SIG-M5 treated with dmso at 0.1 percent for 504 hours (cell line): ENCODE results near the gene RPS6KA2.
"Not testable (repeated sequence)": the region's sequence is repeated elsewhere in the genome, so short reads cannot be mapped to it uniquely, and the experiment has no call there.

ENCODE experiments used
- DNase-seq: peaks from one replicate; lab custom pipeline; 2025; ENCODE audit not compliant: unreplicated experiment; lab: John Stamatoyannopoulos, UW

The RPS6KA2 gene

DNA sequence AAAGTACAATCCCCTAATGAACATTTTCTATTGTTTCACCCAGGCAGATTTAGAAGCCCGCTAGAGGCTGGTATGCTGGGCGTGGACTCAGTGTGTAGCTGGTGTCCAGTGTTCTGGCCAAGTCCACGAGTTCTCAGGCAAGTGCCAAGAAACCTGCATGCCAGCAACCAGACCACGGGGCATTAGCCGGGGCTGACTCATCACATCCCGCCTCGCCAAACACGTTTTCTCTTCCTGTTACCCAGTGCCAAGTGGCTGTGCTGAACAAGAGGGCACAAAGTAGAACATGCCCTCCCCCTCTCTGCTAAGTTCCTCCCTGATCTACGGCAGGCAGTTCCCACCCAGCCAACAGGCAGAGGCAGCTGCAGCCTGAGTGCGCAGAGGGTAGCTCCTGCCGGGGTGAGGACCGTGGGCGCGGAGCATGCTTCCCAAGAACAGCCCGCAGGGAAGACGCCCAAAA, 70.2 kb downstream of the RPS6KA2 start:
- no peak for DNase-seq

DNA sequence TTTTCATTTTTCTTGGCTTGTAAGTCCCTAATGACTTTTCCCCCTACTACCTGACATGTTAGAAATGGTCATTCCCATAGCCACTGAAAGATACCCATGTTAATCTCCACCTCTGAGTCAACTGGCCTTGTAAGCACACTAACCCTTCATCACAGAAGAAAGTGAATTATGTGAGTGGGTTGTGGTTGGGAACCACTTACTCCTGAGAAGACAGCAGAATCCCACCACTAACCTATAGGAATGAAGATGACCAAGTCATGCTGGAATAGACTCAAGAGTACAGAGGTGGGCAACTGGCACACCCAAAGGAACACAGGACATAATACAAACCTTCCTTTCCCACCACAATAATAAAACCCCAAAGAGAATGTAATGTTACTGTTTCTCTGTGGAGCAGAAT, 70.7 kb downstream of the RPS6KA2 start:
- no peak for DNase-seq

DNA sequence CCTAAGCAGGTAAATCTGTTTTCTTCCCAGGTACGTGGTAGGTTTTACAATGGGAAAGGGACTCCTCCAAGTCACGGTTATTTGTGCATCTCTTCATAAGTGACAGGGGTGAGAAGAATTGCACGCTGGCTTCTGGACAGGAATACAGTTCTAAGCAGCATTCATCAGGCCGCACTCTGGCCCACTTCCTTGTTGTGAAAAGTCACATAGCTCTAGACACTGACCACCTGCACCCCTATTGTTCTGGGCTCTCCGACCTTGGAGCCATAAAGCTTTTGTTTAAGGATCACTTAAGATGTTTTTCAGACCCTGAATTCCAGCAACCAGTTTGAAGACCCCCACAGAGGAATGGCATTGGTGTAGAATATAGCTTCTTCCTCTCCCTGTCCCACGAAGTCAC, 72.0 kb downstream of the RPS6KA2 start:
- no peak for DNase-seq

DNA sequence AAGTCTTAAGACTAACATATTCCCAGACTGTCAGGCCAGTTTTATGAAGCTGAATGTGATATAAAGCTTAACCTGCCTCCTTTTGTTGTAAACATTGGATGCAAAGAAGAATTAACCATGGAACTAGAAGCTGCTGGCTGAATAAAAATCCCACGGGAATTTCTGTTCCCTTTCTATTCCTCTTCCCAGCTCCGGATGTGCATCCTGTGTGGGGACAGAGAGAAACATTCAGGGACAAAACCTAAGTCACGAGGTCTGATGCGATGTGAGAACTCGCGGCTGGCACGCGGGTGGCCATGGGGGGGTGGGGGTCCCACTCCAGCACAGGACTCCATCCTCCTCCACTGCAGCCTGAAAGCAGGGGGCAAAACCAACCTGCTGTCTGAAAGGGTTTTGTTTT, 72.7 kb downstream of the RPS6KA2 start:
- DNase-seq: no peak

DNA sequence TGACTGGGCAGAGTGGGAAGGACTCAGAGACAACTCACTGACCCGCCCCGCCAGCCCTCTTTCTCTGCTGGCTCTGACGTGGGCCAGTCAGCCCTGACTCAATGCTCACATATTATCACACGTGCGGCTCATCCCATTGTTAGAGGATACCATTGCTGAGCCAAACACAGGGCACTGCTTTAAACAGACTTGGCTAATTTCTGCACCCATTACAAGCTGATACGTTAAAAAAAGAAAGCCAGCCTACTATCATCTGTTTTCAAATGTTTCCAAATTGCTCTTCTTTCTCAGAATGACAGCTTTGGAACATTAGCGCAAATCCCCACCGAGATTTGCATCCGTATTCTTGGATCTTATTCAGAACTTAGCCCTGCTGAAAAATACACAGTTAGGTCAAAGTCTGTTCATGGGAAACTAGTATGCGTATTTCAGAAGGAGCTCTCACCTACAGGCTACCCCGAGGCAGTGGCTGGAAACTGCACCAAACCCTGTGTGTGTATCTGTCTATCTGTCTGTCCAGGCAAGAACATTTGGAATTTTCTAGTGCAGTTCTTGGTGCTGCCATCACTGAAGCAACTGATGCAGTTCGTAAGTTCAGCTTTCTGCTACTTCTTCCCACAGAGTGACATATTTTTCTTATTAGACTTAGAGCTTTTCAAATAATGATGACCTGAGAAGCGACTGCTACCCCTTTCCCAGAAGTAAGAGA, 73.3 kb downstream of the RPS6KA2 start:
- no peak for DNase-seq

DNA sequence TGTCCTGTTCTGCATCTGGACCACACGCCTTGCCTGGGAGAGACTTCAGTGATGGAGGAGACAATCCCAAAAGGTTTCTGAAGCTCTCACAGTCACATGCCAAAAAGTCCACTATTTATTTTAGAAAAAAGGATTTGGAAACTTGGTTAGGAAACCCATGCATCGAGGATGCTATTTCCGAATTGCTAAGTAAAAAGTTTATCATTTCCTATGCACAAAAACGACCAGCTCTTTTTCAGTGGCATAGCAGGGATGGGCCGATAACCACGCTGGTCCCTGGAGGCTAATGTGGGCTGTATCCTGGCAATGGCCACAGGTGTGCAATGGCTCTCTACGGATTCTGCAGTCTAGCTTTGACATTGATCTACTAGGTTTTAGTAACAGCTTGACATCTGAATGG, 74.5 kb downstream of the RPS6KA2 start:
- no peak for DNase-seq

GRCh38 chr6:166551754-166552495, 75.1 kb downstream of the RPS6KA2 start:
- DNase-seq: no peak

DNA sequence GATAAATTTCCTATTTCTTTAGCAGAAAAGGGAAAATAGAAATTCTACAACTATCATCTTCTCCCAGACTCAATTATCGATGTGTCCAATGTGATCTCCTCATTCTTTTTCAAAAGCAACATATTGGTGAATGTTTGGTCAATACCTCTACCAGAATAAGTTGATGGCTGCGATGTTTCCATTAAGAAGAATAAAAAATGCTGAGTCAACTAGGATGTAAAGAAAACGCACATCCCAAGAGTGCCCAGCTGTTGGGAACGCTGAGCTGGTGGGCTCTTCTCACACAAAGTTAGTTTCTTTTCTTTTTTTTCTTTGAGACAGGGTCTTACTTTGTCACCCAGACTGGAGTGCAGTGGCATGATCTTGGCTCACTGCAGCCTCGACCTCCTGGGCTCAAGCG, 80.4 kb downstream of the RPS6KA2 start:
- DNase-seq: no peak

- no peak for DNase-seq
Observed at GRCh38 chr6:166545156-166546034, 81.7 kb downstream of the RPS6KA2 start.

GRCh38 chr6:166544296-166544605, 82.8 kb downstream of the RPS6KA2 start:
- no peak for DNase-seq

GRCh38 chr6:166543603-166544295, 83.3 kb downstream of the RPS6KA2 start:
- no peak for DNase-seq

DNA sequence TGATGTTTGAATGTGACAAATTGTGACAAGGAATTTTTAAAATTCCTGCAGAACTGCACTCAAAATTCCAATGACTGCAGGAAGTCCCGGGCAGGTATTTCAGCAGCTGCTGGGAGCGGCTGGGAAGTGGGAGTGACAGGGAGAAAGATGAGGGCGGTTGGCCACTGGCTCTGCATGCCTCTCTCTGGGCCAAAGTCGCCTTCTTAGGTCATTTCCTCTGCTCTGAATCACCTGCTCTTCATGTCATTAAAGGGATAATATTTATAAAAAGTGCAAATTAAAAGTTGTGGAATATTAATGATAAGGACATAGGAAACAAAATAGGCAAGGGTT, 84.5 kb downstream of the RPS6KA2 start:
- DNase-seq: no peak

GRCh38 chr6:166541876-166542579, 85.0 kb downstream of the RPS6KA2 start:
- no peak for DNase-seq

DNA sequence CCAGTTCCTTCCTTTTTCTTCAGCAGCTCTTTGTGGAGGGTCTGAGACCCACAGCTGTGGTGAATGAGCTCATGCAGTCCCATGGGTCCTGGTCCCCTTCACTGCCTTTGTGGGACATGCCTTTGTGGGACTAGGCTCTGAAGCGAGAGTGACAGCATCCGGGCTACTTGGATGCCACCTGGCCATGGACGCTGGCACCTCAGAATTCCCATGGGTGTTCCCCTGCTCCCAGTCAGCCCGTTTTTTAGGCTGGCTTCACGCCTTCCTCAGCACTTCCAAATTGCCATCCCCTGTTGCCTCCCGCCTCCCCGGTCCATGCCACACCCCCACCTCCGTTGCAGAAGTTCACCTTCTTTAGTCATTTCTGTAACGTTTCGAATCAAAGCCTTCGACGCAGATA, 85.7 kb downstream of the RPS6KA2 start:
- DNase-seq: no peak

DNA sequence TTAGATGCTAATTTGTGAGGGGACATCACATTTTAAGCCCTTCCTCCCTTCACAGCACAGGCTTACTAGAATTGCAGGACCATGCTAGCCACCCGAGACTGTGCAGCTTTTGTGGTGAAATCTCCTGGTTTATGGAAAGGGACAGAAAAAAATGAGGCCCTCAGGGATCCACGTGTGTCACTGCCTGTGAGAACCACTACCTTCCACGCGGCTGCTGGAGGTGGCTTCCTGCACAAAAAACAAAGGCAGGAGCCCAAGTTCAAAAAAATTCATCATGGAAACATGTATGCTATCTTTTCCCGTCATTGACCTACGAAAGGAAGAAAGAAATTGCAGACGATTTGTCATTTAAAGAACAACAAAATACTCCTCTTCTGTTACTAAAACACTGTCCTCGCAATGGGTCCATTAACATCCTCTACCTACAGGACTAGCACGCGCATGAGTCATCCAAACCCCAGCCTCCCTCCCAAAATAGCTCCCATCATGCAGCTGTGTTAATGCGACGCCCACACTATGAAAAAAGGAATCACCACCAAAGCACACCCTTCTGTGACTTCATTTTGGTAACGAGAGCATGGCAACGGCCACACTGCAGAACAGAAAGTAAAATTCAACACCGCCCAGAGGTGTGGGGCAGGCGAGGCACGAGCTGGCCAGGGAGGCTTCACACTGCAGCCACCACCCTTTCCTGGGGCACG, 86.3 kb downstream of the RPS6KA2 start:
- DNase-seq: peak; percentile 49

DNA sequence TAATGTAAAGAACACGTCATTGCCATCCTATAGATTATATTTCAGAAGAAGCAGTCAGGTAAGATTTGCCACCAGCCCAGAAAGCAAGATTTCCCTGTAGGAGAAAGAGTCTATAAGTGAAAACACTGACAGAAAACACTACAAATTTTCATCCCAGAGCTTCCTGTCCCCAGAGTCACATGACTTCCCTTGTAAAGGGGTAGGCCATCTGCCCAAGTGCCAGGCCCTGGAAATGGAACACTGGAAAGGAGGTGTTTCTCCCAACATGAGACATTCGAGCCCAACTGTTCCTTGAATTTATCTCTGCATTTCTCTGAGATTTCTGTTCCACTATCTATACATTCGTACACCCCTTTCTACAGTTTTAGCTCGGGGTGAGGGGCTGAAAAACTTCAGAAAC, 87.5 kb downstream of the RPS6KA2 start:
- DNase-seq: no peak

DNA sequence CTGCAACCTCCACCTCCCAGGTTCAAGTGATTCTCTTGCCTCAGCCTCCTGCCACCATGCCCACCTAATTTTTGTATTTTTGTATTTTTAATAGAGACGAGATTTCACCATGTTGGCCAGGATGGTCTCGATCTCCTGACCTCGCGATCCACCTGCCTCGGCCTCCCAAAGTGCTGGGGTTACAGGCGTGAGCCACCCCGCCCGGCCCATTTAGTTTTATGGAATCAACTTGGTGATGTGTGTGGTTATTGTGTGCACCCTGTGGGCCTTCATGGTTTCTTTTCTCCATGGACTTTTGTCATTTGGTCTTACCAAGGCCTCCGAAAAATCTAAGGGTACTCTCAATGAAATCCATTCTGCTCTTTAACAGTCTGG, 88.1 kb downstream of the RPS6KA2 start:
- DNase-seq: not testable (repeated sequence)

DNA sequence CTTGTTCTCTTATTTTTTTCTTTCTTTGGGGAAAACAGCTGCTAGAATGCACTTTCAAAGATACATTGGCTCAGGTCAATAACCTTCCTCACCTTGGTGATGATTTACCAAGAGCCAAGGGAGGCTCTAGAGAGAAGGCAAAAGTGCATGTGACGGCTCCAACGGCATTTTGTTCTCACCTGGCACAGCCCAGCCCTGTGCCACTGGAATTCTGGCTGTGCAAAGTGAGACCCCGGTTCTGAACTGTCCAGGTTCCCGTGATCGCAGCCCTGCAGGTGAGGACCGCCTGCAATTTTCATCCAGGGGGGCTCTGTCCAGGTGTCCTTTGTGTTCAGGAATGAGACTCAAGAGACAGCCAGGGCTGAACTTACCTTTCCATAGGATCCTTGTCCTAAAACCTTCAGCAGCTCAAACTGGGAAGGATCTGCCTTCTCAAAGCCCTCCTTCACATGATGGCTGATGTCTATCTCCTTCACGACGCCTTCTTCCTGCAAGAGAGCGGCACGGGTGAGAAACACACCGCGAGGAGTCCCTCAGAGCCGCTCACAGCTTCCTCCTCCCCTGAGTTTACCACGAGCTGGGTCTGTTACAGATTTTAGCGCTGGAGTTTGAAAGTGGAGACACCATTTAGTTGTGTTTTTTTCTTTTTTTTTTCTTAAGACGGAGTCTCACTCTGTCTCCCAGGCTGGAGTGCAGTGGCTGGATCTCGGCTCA, 88.6 kb downstream of the RPS6KA2 start:
- DNase-seq: no peak

- DNase-seq: no peak
Observed at GRCh38 chr6:166534658-166535406, 92.2 kb downstream of the RPS6KA2 start.
